Activated CD4-positive, CD25-positive, alpha-beta regulatory T cell (primary cell): ENCODE data around the gene SPRR2A.
"Not testable (repeated sequence)": the region's sequence is repeated elsewhere in the genome, so short reads cannot be mapped to it uniquely, and the experiment has no call there.

ENCODE experiments used
- DNase-seq, 4 experiments: peaks; one replicate each; lab custom pipeline; 2025; lab: John Stamatoyannopoulos, UW

Gene SPRR2A

DNA sequence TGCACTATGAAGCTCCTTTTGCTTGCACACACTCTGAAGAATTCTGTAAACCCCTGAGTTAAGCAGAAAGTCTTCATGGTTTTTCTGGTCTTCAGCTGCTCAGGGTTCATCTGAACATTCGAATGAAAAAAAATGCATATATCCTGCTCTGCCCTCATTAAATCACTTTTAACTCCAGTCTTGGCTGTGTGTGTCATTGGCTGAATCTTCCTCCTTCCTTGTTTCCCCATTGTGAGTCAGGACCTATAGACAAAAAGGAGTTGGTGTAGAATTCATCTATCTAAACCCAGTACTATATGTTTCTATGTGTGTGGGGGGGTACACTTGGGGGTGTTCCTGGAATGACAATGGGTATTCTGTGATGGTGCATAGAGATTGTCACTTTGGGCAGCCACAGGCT, 32.9 kb downstream of the SPRR2A start:
- no peak for DNase-seq

DNA sequence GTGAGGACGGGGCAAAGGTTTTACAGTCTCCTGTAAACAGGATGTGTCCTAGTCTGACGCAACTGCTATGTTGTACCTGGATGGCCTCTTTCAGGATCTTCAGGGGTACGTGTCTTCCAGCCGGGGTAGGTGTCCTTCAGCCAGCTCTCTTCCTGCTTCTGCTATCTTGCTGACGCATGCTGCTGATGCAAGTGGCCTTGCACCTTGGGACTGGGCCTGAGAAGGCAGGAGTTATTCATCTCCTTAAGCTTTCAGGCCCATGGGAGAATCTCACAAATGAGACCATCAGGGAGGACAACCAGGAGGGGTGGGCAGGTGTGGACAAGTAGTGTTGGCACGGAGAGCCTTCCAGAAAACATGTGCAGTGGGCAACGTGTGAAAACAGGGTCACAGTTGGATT, 34.2 kb downstream of the SPRR2A start:
- no peak for DNase-seq

DNA sequence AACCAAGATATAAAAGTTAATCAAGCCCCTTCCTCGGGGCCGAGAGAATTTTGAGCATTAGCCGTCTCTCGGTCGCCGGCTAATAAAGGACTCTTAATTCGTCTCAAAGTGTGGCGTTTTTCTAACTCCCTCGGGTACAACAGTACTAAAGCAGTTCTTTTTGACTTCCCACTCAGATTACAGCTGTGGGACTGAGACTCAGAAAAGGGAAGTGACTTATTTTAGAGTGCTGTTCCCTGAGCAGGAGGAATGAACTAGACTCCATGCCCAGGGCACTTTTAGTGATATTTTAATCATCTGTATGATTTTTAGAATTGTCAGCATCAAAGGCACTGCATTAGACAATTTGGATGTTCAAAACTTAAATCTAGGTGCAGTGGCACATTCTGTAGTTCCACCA, 35.0 kb downstream of the SPRR2A start:
- DNase-seq: not testable (repeated sequence)

DNA sequence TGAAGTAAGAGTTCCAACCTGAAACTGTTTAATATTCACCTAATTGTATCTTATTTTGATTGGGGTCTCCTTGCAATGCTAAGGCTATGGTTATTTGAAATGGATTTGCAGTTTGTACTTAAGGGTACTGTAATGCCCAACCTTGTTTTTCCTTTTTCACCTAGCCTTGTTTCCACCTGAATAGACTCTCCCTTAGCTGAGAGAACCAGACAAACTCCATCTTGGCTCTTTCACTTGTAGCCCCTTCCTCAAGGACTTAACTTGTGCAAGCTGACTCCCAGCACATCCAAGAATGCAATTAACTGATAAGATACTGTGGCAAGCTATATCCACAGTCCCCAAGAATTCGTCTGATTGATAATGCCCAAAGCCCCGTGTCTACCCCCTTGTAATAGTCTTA, 35.5 kb downstream of the SPRR2A start:
- DNase-seq: not testable (repeated sequence)

DNA sequence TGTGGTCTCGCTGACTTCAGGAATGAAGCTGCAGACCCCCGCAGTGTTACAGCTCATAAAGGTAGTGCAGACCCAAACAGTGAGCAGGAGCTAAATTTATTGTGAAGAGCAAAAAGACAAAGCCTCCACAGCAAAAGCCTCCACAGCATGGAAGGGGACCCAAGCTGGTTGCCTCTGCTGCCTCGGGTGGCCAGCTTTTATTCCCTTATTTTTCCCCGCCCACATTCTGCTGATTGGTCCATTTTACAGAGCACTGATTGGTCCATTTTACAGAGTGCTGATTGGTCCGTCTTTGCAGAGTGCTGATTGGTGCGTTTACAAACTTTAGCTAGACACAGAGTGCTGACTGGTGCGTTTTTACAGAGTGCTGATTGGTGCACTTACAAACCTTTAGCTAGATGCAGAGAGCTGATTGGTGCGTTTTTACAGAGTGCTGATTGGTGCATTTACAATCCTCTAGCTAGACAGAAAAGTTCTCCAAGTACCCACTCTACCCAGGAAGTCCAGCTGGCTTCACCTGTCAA, 46.0 kb downstream of the SPRR2A start:
- DNase-seq: not testable (repeated sequence)
